Uterus (tissue), 4 donors: ENCODE results near the gene UNCX. TPM values are rescaled to one million over a fixed set of nuclear protein-coding genes. Genes with fewer than 3 reads are reported as not detected.

Experiments
- DNase-seq, 2 donors: peaks; one replicate each; pipeline ENCODE4 v3.0.0-alpha.2; 2019 to 2020
- H3K27ac ChIP-seq, 2 donors: fragments of 200-600 bp; sonication (generic); 1 replicate in 1 of 2; 2 replicates in 1 of 2; pipeline ENCODE4 v1.5.1; 2016 to 2018
- H3K27me3 ChIP-seq, 2 donors: fragments of 200-600 bp; sonication (generic); one replicate each; pipeline ENCODE4 v1.5.1; 2018 to 2019; ENCODE audit warnings: control low read depth in 1 of 2
- H3K36me3 ChIP-seq, 2 donors: fragments of 200-600 bp; sonication (generic); one replicate each; pipeline ENCODE4 v1.5.1; 2019; ENCODE audit warnings: control low read depth in 1 of 2
- H3K4me1 ChIP-seq, 2 donors: fragments of 200-600 bp; sonication (generic); one replicate each; pipeline ENCODE4 v1.5.1; 2018 to 2019; ENCODE audit warnings: control low read depth in 1 of 2
- H3K4me3 ChIP-seq, 2 donors: fragments of 200-600 bp; sonication (generic); 1 replicate in 1 of 2; 2 replicates in 1 of 2; pipeline ENCODE4 v1.5.1; 2018 to 2019; ENCODE audit warnings: mild to moderate bottlenecking in 1 of 2
- H3K9me3 ChIP-seq, 2 donors: fragments of 200-600 bp; sonication (generic); one replicate each; pipeline ENCODE4 v1.5.1; 2019; ENCODE audit warnings: control low read depth in 1 of 2
- CTCF ChIP-seq, 4 experiments: fragments of 200-600 bp in 2 of 4; fragments of 450-650 bp in 2 of 4; sonication (generic) in 2 of 4; IDR thresholded peaks; one replicate each; pipeline ENCODE4 v1.5.1; 2016 to 2019; ENCODE audit warnings: antibody characterized with exemption in 4 of 4, mild to moderate bottlenecking in 2 of 4, moderate library complexity in 1 of 4
- POLR2A ChIP-seq, 2 donors: fragments of 450-650 bp; IDR thresholded peaks; one replicate each; pipeline ENCODE4 v1.6.1; 2016; ENCODE audit warnings: antibody characterized with exemption in 2 of 2, mild to moderate bottlenecking in 1 of 2, moderate library complexity in 1 of 2
- intact Hi-C: fragments of 100-400 bp; cut with DNase I; formaldehyde crosslinking; loops from one replicate; pipeline ENCODE4 v1.15.1; 2023; ENCODE audit warnings: low total_unique reads
- total RNA-seq, 4 donors: library from RNA; depleted of rRNA in 3 of 4; stranded (reverse); fragments of >200 nt in 3 of 4; gene quantifications; one replicate each; pipeline versions ENCODE4 v1.1.0 to v1.2.4, GENCODE V29; 2014 to 2023
- donor health status: DM: yes; HTN: yes; CAD: no.

The UNCX gene
- total RNA-seq, 4 donors from 2014 or later = not detected

- H3K4me3 ChIP-seq = no peak overlapping the region
- peaks cover 0 to 13% of the 10 kb centered on the region in 2 donors for H3K4me1 ChIP-seq
- TF ChIP-seq CTCF (IDR thresholded peaks at IDR 0.05) = no peak
- no peak for TF ChIP-seq POLR2A (IDR thresholded peaks at IDR 0.05)
- no peak overlapping the region for H3K27ac ChIP-seq
- no peak for DNase-seq
- H3K9me3 ChIP-seq = no peaks in the 10 kb centered on the region
- no peaks in the 10 kb centered on the region for H3K36me3 ChIP-seq
- H3K27me3 ChIP-seq = peaks cover 7 to 72% of the 10 kb centered on the region in 2 donors
- intact Hi-C loops = no loop called here
Measured at GRCh38 chr7:1235501-1236131, 2.9 kb downstream of the UNCX start.

GRCh38 chr7:1236132-1236661 lies 3.5 kb downstream of the UNCX start:
- DNase-seq = no peak
- Histone ChIP-seq H3K4me3 (no peak overlapping the region), H3K9me3 (no peaks in the 10 kb centered on the region), H3K27ac (no peak overlapping the region), H3K27me3 (peaks cover 11 to 72% of the 10 kb centered on the region in 2 donors), H3K4me1 (peaks cover 0 to 13% of the 10 kb centered on the region in 2 donors), H3K36me3 (no peaks in the 10 kb centered on the region)
- no peak for TF ChIP-seq CTCF (IDR thresholded peaks at IDR 0.05)
- TF ChIP-seq POLR2A (IDR thresholded peaks at IDR 0.05) = no peak
- intact Hi-C loops = no loop called here

GRCh38 chr7:1236831-1237701 lies 4.4 kb downstream of the UNCX start:
- no peak for DNase-seq
- peaks cover 0 to 13% of the 10 kb centered on the region in 2 donors for H3K4me1 ChIP-seq
- intact Hi-C loops = no loop called here
- TF ChIP-seq POLR2A (IDR thresholded peaks at IDR 0.05) (no peak), CTCF (IDR thresholded peaks at IDR 0.05) (no peak)
- H3K27me3 ChIP-seq = peaks cover 17 to 69% of the 10 kb centered on the region in 2 donors
- no peaks in the 10 kb centered on the region for H3K9me3 ChIP-seq
- no peak overlapping the region for H3K4me3 ChIP-seq
- no peak overlapping the region for H3K27ac ChIP-seq
- H3K36me3 ChIP-seq = no peaks in the 10 kb centered on the region

- TF ChIP-seq CTCF (IDR thresholded peaks at IDR 0.05) (no peak), POLR2A (IDR thresholded peaks at IDR 0.05) (no peak)
- Histone ChIP-seq H3K4me1 (peaks cover 0 to 13% of the 10 kb centered on the region in 2 donors), H3K27ac (no peak overlapping the region), H3K4me3 (no peak overlapping the region), H3K9me3 (no peaks in the 10 kb centered on the region), H3K36me3 (no peaks in the 10 kb centered on the region), H3K27me3 (peaks cover 20 to 75% of the 10 kb centered on the region in 2 donors)
- no peak for DNase-seq
- intact Hi-C loops = no loop called here
Measured at GRCh38 chr7:1237704-1238255, 5.1 kb downstream of the UNCX start.
